ENCODE results near the gene NEURL3.

The NEURL3 gene

DNA sequence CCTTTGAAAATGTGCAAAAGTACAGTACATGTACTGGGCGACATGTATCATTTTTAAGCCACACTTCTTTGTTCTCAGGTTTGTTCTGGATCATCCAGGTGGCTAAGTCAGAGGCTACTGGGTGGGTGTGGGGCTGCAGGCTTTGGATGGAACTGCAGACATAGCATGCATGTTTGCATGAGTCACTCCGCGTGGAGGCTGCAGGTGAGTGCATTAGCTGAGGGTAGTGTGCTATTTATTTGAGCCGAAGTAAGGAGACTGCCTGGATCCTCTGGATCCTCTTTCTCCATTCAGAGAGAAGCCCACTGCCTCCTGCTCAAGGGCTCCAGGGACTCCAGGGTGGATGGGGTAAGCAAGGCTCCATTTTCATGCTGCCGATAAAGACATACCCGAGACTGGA lies 9.4 kb upstream of the NEURL3 start:
- Histone ChIP-seq H3K9me2 (replicated peaks; ENCODE audit: low read depth, low read length) (no peaks in the 10 kb centered on the region), H2AFZ (ENCODE audit: low read length) (no peak overlapping the region), H3F3A (ENCODE audit: low read depth) (no peaks in the 10 kb centered on the region), H3K4me3 (ENCODE audit: low read length, poor library complexity, severe bottlenecking) (no peak overlapping the region), H3K4me1 (ENCODE audit: insufficient read depth, low read length, poor library complexity, severe bottlenecking) (no peaks in the 10 kb centered on the region), H3K79me2 (ENCODE audit: insufficient read depth, low read length) (no peaks in the 10 kb centered on the region), H3K4me2 (ENCODE audit: low read depth, low read length, poor library complexity, severe bottlenecking) (no peak overlapping the region), H3K9ac (ENCODE audit: low read depth, low read length, poor library complexity, severe bottlenecking) (no peak overlapping the region), H3K27me3 (ENCODE audit: insufficient read depth, low read length, poor library complexity, severe bottlenecking) (no peaks in the 10 kb centered on the region), H4K20me1 (ENCODE audit: insufficient read depth, low read length, poor library complexity, severe bottlenecking) (no peaks in the 10 kb centered on the region), H3K36me3 (ENCODE audit: insufficient read depth, low read length) (no peaks in the 10 kb centered on the region), H3K9me3 (ENCODE audit: insufficient read depth, low read depth, low read length) (peaks cover 7% of the 10 kb centered on the region; the same call in 1 of the 2 replicates)
- no peak for TF ChIP-seq EZH2phosphoT487 (IDR thresholded peaks at IDR 0.05; ENCODE audit: borderline replicate concordance)
- TF ChIP-seq, protein P1, sequence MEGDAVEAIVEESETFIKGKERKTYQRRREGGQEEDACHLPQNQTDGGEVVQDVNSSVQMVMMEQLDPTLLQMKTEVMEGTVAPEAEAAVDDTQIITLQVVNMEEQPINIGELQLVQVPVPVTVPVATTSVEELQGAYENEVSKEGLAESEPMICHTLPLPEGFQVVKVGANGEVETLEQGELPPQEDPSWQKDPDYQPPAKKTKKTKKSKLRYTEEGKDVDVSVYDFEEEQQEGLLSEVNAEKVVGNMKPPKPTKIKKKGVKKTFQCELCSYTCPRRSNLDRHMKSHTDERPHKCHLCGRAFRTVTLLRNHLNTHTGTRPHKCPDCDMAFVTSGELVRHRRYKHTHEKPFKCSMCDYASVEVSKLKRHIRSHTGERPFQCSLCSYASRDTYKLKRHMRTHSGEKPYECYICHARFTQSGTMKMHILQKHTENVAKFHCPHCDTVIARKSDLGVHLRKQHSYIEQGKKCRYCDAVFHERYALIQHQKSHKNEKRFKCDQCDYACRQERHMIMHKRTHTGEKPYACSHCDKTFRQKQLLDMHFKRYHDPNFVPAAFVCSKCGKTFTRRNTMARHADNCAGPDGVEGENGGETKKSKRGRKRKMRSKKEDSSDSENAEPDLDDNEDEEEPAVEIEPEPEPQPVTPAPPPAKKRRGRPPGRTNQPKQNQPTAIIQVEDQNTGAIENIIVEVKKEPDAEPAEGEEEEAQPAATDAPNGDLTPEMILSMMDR (conservative IDR thresholded peaks at IDR 0.05; ENCODE audit: low read length): no peak

DNA sequence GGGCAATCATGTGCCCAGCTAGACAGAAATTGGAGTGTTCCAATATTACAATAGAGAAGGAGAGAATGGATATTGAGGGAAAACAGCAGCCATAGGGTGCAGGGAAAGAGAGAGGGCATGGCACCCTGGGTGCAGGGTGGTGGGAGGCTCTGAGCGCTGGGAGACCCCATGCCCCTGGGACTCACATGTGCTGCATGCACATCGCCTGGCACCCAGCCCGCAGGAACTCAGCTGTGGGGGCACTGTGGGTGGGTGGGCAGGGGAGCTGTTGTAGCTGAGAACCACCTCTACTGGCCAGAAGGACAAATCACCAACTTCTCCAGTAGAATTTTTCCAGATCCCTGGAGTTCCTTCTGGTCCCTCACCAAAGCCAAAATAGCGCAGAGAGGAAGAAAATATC lies 7.2 kb upstream of the NEURL3 start:
- Histone ChIP-seq H2AFZ (ENCODE audit: low read length) (no peak overlapping the region), H3K9me3 (ENCODE audit: insufficient read depth, low read depth, low read length) (peaks cover 4% of the 10 kb centered on the region; the same call in 1 of the 2 replicates), H3K79me2 (ENCODE audit: insufficient read depth, low read length) (no peaks in the 10 kb centered on the region), H3K4me1 (ENCODE audit: insufficient read depth, low read length, poor library complexity, severe bottlenecking) (no peaks in the 10 kb centered on the region), H3F3A (ENCODE audit: low read depth) (no peaks in the 10 kb centered on the region), H4K20me1 (ENCODE audit: insufficient read depth, low read length, poor library complexity, severe bottlenecking) (no peaks in the 10 kb centered on the region), H3K36me3 (ENCODE audit: insufficient read depth, low read length) (no peaks in the 10 kb centered on the region), H3K4me2 (ENCODE audit: low read depth, low read length, poor library complexity, severe bottlenecking) (no peak overlapping the region), H3K9me2 (replicated peaks; ENCODE audit: low read depth, low read length) (no peaks in the 10 kb centered on the region), H3K9ac (ENCODE audit: low read depth, low read length, poor library complexity, severe bottlenecking) (no peak overlapping the region), H3K4me3 (ENCODE audit: low read length, poor library complexity, severe bottlenecking) (no peak overlapping the region), H3K27me3 (ENCODE audit: insufficient read depth, low read length, poor library complexity, severe bottlenecking) (no peaks in the 10 kb centered on the region)
- no peak for TF ChIP-seq EZH2phosphoT487 (IDR thresholded peaks at IDR 0.05; ENCODE audit: borderline replicate concordance)
- TF ChIP-seq, protein P1 (conservative IDR thresholded peaks at IDR 0.05; ENCODE audit: low read length): no peak

DNA sequence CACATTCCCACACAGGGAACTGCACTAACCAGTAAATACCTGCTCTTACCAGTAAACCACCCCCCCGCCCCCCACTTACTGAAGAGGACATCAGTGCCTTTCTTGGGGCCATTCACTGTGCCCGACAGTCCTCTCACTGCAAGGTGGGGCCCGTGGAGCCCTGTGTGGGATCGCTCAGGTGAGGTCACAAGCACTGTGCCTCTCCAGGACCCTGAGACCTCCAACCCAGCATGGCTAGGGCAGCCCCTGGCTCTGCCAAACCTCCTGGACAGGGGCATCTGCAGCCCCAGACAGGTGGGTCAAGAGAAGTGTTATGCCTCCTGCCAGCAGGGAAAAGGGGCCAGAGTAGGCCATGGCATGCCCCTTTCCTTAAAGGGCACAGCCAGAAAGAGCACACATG lies 6.7 kb upstream of the NEURL3 start:
- Histone ChIP-seq H3K4me2 (ENCODE audit: low read depth, low read length, poor library complexity, severe bottlenecking) (no peak overlapping the region), H3K9me2 (replicated peaks; ENCODE audit: low read depth, low read length) (no peaks in the 10 kb centered on the region), H4K20me1 (ENCODE audit: insufficient read depth, low read length, poor library complexity, severe bottlenecking) (no peaks in the 10 kb centered on the region), H3K27me3 (ENCODE audit: insufficient read depth, low read length, poor library complexity, severe bottlenecking) (no peaks in the 10 kb centered on the region), H2AFZ (ENCODE audit: low read length) (no peak overlapping the region), H3K9ac (ENCODE audit: low read depth, low read length, poor library complexity, severe bottlenecking) (no peak overlapping the region), H3K4me1 (ENCODE audit: insufficient read depth, low read length, poor library complexity, severe bottlenecking) (no peaks in the 10 kb centered on the region), H3K4me3 (ENCODE audit: low read length, poor library complexity, severe bottlenecking) (no peak overlapping the region), H3K79me2 (ENCODE audit: insufficient read depth, low read length) (no peaks in the 10 kb centered on the region), H3K36me3 (ENCODE audit: insufficient read depth, low read length) (no peaks in the 10 kb centered on the region), H3K9me3 (ENCODE audit: insufficient read depth, low read depth, low read length) (no peaks in the 10 kb centered on the region), H3F3A (ENCODE audit: low read depth) (no peaks in the 10 kb centered on the region)
- TF ChIP-seq, protein P1 (conservative IDR thresholded peaks at IDR 0.05; ENCODE audit: low read length): no peak
- no peak for TF ChIP-seq EZH2phosphoT487 (IDR thresholded peaks at IDR 0.05; ENCODE audit: borderline replicate concordance)
